ENCODE data around the gene SESN3. TPM values are rescaled to one million over a fixed set of nuclear protein-coding genes. Genes with fewer than 3 reads are reported as not detected.

Gene SESN3
- total and polyA plus RNA-seq, 5 donors: 3.2 to 15.3 (median 11.9) TPM

DNA sequence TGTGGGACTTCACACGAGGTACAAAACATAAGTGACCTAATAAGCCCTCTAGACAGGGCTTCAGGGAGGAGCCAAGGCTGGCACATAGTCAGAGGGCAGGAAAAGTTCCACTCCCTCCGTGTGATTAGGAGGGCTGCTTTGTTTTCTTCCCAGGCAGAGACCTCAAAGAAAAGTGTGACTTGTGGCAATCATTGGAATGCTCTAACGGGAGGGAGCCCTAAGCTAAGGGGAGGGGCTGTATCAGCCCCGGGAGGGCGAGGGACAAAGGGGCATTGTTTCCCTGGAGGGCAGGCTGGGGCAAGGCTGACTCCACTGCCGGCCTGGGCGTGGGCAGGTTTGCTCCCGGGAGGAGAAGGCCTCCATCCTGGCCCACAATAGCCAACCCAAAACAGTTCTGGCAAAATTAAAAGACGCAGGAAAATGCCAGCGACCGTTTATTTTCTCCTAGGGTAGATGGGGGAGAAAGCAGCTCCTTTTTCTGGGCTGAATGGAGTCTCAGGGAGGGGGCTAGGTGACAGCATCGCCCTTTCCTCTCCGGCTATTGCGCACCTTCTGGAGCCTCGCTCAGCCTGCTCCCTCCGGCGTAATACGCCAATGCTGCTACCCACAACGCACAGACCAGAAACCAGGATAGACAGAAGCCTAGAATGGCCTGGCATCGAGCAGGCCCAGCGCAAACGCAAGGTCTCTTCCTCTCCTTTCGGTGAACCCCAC lies 81.2 kb downstream of the SESN3 start:
- no peaks in the 10 kb centered on the region for H3K27me3 ChIP-seq (ENCODE audit: control insufficient read depth, insufficient read depth)
- H3K4me3 ChIP-seq (ENCODE audit: low read length): peak overlapping the region; percentile 66
- 34% methylated on average over 23 of the region's 23 CpGs for WGBS
- H3K9me3 ChIP-seq (ENCODE audit: control insufficient read depth, low read length): no peaks in the 10 kb centered on the region
- intact Hi-C loops (cut with DNase I): loop anchor here (2.0 to 10.0 kb wide), 8 partner anchors 55 to 617 kb away; partner anchors contain the start of gene SRSF8 (in 1 of the 4)
- H3K27ac ChIP-seq (ENCODE audit: low read length): peak overlapping the region; percentile 85
- DNase-seq: peak; percentile 75 to 83 (median 83)
- ATAC-seq: peak; percentile 47 to 72
- H3K4me1 ChIP-seq (ENCODE audit: control insufficient read depth, insufficient read depth, low read length): peaks cover 4% of the 10 kb centered on the region

DNA sequence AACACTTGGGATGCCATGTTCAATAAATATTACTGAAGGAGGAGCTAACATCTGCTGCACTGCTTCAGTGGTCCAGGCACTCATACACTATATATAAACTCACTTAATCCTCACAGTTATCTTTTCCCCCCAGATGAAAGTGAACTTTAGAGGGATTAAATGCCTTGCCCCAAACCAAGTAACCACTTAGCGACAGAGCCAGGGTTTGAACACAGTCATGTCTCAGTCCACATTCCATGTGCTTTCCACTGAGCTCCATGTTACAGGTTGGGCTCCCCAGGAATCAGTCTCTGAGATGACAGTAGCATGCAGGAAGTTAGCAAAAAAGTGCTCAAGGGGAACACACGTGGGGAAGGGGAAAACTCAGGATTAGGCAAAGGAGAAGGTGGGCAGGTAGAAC lies 82.1 kb downstream of the SESN3 start:
- no peak for ATAC-seq
- H3K27ac ChIP-seq (ENCODE audit: low read length): no peak overlapping the region
- 70% methylated on average over 2 of the region's 2 CpGs for WGBS

DNA sequence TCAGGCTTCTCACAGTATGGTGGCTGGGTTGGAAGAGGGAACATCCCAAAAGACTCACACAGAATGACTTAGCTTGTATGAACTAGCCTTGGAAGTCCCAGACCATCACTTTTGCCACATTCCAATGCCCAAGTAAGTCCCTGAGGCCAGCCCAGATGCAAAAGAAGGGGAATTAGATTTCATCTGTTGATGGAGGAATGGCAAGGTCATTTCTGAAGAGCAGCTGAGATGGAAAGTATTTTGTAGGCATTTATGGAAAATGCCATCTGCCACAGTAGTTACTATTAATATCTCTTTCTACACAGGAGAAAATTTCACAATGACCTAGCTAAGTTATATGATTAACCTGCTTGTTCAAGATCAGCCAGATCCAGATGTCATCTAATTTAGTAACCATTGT lies 82.6 kb downstream of the SESN3 start:
- DNase-seq (no peak), ATAC-seq (no peak)
- Histone ChIP-seq H3K4me1 (ENCODE audit: control insufficient read depth, insufficient read depth, low read length) (peaks cover 4% of the 10 kb centered on the region), H3K9me3 (ENCODE audit: control insufficient read depth, low read length) (no peaks in the 10 kb centered on the region), H3K27me3 (ENCODE audit: control insufficient read depth, insufficient read depth) (no peaks in the 10 kb centered on the region), H3K4me3 (ENCODE audit: low read length) (no peak overlapping the region), H3K27ac (ENCODE audit: low read length) (no peak overlapping the region)
- intact Hi-C loops (cut with DNase I): loop anchor here in 1 of 4 donors (5.0 to 10.0 kb wide), 2 partner anchors 54 to 81 kb away; partner anchors contain the start of gene SRSF8

More for the DNA sequence above, 82.1 kb downstream of the SESN3 start:
- DNase-seq: no peak
- Histone ChIP-seq H3K4me3 (ENCODE audit: low read length) (no peak overlapping the region), H3K4me1 (ENCODE audit: control insufficient read depth, insufficient read depth, low read length) (peaks cover 4% of the 10 kb centered on the region), H3K9me3 (ENCODE audit: control insufficient read depth, low read length) (no peaks in the 10 kb centered on the region), H3K27me3 (ENCODE audit: control insufficient read depth, insufficient read depth) (no peaks in the 10 kb centered on the region)
- intact Hi-C loops (cut with DNase I): loop anchor here in 1 of 4 donors (5.0 to 10.0 kb wide), 2 partner anchors 54 to 82 kb away; partner anchors contain the start of gene SRSF8

- ATAC-seq (no peak), DNase-seq (no peak)
- no peaks in the 10 kb centered on the region for H3K27me3 ChIP-seq (ENCODE audit: control insufficient read depth, insufficient read depth)
- peaks cover 4% of the 10 kb centered on the region for H3K4me1 ChIP-seq (ENCODE audit: control insufficient read depth, insufficient read depth, low read length)
- no peaks in the 10 kb centered on the region for H3K9me3 ChIP-seq (ENCODE audit: control insufficient read depth, low read length)
- 22% methylated on average over 4 of the region's 4 CpGs for WGBS
- intact Hi-C loops (cut with DNase I): loop anchor here in 1 of 4 donors (5.0 to 10.0 kb wide), 2 partner anchors 53 to 80 kb away; partner anchors contain the start of gene SRSF8
- no peak overlapping the region for H3K27ac ChIP-seq (ENCODE audit: low read length)
- no peak overlapping the region for H3K4me3 ChIP-seq (ENCODE audit: low read length)
Measured at GRCh38 chr11:95147364-95147905, 83.6 kb downstream of the SESN3 start.

- Histone ChIP-seq H3K4me1 (ENCODE audit: control insufficient read depth, insufficient read depth, low read length) (peaks cover 2% of the 10 kb centered on the region), H3K9me3 (ENCODE audit: control insufficient read depth, low read length) (no peaks in the 10 kb centered on the region), H3K27me3 (ENCODE audit: control insufficient read depth, insufficient read depth) (no peaks in the 10 kb centered on the region), H3K27ac (ENCODE audit: low read length) (no peak overlapping the region), H3K4me3 (ENCODE audit: low read length) (no peak overlapping the region)
- no peak for DNase-seq
- ATAC-seq: no peak
- 71% methylated on average over 4 of the region's 4 CpGs for WGBS
- intact Hi-C loops (cut with DNase I): loop anchor here in 1 of 4 donors (5.0 to 10.0 kb wide), 2 partner anchors 51 to 78 kb away; partner anchors contain the start of gene SRSF8
Measured at GRCh38 chr11:95145430-95146060, 85.5 kb downstream of the SESN3 start.

GRCh38 chr11:95144313-95145235 lies 86.4 kb downstream of the SESN3 start:
- H3K27me3 ChIP-seq (ENCODE audit: control insufficient read depth, insufficient read depth): no peaks in the 10 kb centered on the region
- H3K9me3 ChIP-seq (ENCODE audit: control insufficient read depth, low read length): no peaks in the 10 kb centered on the region
- intact Hi-C loops (cut with DNase I): loop anchor here in 1 of 4 donors (5.0 to 10.0 kb wide), 2 partner anchors 50 to 77 kb away; partner anchors contain the start of gene SRSF8
- 71% methylated on average over 7 of the region's 7 CpGs for WGBS
- no peak overlapping the region for H3K27ac ChIP-seq (ENCODE audit: low read length)
- no peak for DNase-seq
- peaks cover 2% of the 10 kb centered on the region for H3K4me1 ChIP-seq (ENCODE audit: control insufficient read depth, insufficient read depth, low read length)
- no peak for ATAC-seq
- H3K4me3 ChIP-seq (ENCODE audit: low read length): no peak overlapping the region

DNA sequence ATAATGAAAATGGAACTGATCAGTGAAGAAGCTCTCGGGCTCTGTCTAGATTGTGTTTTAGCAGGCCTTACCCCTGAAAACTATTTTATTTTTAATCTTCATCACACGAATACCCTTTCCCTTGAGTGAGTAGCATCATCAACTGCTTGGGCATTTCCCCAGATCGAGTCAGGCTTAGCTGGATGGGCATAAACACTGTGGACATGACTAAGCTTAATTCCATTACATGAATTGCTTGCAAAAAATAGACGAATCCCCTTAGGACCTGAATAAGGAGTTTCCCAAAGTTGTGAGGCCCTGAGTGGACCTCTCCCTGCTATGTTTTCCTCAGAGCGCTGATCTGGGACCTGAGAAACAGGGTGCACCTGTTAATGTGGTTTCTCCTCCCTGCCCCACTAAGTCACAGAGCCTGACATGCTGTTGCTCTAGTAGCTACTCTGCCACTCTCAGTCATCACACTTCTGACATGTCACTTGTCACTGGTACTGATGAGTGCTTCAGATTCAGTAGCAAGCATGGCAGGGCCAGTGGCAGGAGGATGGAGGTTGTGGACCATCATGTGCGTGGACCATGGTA lies 87.8 kb downstream of the SESN3 start:
- no peak overlapping the region for H3K4me3 ChIP-seq (ENCODE audit: low read length)
- WGBS: 85% methylated on average over 6 of the region's 6 CpGs
- peaks cover 2% of the 10 kb centered on the region for H3K4me1 ChIP-seq (ENCODE audit: control insufficient read depth, insufficient read depth, low read length)
- intact Hi-C loops (cut with DNase I): loop anchor here in 1 of 4 donors (10.0 kb wide), 1 partner anchor 48 kb away; no protein-coding TSS in a partner anchor
- H3K27me3 ChIP-seq (ENCODE audit: control insufficient read depth, insufficient read depth): no peaks in the 10 kb centered on the region
- H3K27ac ChIP-seq (ENCODE audit: low read length): no peak overlapping the region
- no peak for ATAC-seq
- no peaks in the 10 kb centered on the region for H3K9me3 ChIP-seq (ENCODE audit: control insufficient read depth, low read length)
- DNase-seq: no peak

- WGBS: 83% methylated on average over 2 of the region's 2 CpGs
- Histone ChIP-seq H3K4me3 (ENCODE audit: low read length) (no peak overlapping the region), H3K9me3 (ENCODE audit: control insufficient read depth, low read length) (no peaks in the 10 kb centered on the region), H3K27me3 (ENCODE audit: control insufficient read depth, insufficient read depth) (no peaks in the 10 kb centered on the region), H3K27ac (ENCODE audit: low read length) (no peak overlapping the region), H3K4me1 (ENCODE audit: control insufficient read depth, insufficient read depth, low read length) (peaks cover 2% of the 10 kb centered on the region)
- intact Hi-C loops (cut with DNase I): loop anchor here in 1 of 4 donors (10.0 kb wide), 1 partner anchor 48 kb away; no protein-coding TSS in a partner anchor
- DNase-seq (no peak), ATAC-seq (no peak)
Measured at GRCh38 chr11:95142431-95142830, 88.6 kb downstream of the SESN3 start.

DNA sequence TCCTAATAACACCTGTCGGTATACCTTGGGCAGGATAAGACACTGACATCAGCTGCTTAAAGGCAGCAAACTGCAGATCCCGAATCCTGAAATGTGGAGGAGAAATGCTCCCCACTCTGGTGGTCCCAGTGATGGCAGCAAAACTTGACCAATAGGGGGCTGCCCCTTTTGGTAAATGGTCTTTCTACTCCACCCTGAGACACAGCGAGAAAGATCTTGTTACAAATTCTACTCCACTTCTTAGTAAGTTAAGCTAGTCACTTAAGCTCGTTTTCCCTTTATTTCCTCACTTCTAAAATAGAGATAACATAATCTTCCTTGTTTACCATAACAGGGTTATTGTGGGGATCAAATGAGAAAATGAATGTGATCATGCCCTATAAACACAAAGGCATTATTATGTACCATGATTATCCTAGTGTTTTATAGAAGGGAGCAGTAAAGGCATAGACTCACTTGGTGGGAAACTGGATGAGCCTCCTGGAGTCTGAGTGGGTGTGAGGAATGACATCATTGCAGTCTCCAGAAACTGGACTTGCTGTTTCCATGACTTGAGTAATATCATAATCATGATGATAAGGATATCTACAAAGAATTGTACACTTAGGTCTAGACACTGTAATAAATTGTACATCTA lies 90.5 kb downstream of the SESN3 start:
- intact Hi-C loops (cut with DNase I): loop anchor here in 1 of 4 donors (10.0 kb wide), 1 partner anchor 46 kb away; no protein-coding TSS in a partner anchor
- H3K9me3 ChIP-seq (ENCODE audit: control insufficient read depth, low read length): no peaks in the 10 kb centered on the region
- 66% methylated on average over 4 of the region's 4 CpGs for WGBS
- H3K27ac ChIP-seq (ENCODE audit: low read length): no peak overlapping the region
- peak in 1 of 2 donors; percentile 46 for ATAC-seq
- DNase-seq: no peak
- H3K4me3 ChIP-seq (ENCODE audit: low read length): no peak overlapping the region
- H3K27me3 ChIP-seq (ENCODE audit: control insufficient read depth, insufficient read depth): no peaks in the 10 kb centered on the region
- no peaks in the 10 kb centered on the region for H3K4me1 ChIP-seq (ENCODE audit: control insufficient read depth, insufficient read depth, low read length)
